ENCODE data around the gene FUT7.

- TF ChIP-seq POLR2A (IDR thresholded peaks at IDR 0.05) (no peak), CTCF (IDR thresholded peaks at IDR 0.05) (peak; percentile 96 to 99 (median 98)), POLR2AphosphoS5 (IDR thresholded peaks at IDR 0.05) (no peak), EP300 (IDR thresholded peaks at IDR 0.05) (no peak)
Measured at GRCh38 chr9:137064027-137064879, 32.4 kb upstream of the FUT7 start.
